ENCODE data around the gene DGKH. TPM values are rescaled to one million over a fixed set of nuclear protein-coding genes. Genes with fewer than 3 reads are reported as not detected.

The DGKH gene
- total and polyA plus RNA-seq, 2 donors (not counting 1 experiment from before 2014, with no cell fraction given), result 0.06 to 0.67 TPM

- H2AFZ ChIP-seq (ENCODE audit: insufficient read depth, low read depth, low read length, poor library complexity, severe bottlenecking), result no peak overlapping the region
- intact Hi-C loops (cut with micrococcal nuclease), result no loop called here
- no peak for TF ChIP-seq CTCF (IDR thresholded peaks at IDR 0.05)
- no peak for TF ChIP-seq EZH2 (IDR thresholded peaks at IDR 0.05; ENCODE audit: borderline replicate concordance, insufficient read depth, low read depth, low read length, poor library complexity, severe bottlenecking)
- Mint-ChIP-seq H3K4me3 (no peak overlapping the region), H3K27me3 (peaks cover 4% of the 10 kb centered on the region), H3K4me1 (no peaks in the 10 kb centered on the region), H3K27ac (no peak overlapping the region), H3K9me3 (ENCODE audit: insufficient read depth) (no peaks in the 10 kb centered on the region)
- POLR2A ChIA-PET, result no interaction called here
- no peak overlapping the region for H3K9ac ChIP-seq (ENCODE audit: low read length)
- ATAC-seq (ENCODE audit: low read depth) (no peak), DNase-seq (no peak)
- no peak overlapping the region for H3K4me3 ChIP-seq (ENCODE audit: control extremely low read depth in 1 of 5, extremely low read depth in 1 of 5, insufficient read depth in 1 of 5, low read depth in 2 of 5, low read length in 4 of 5)
- no peaks in the 10 kb centered on the region for H4K20me1 ChIP-seq (ENCODE audit: control insufficient read depth, insufficient read depth, low read length, poor library complexity, severe bottlenecking)
- no peaks in the 10 kb centered on the region for H3K9me3 ChIP-seq (ENCODE audit: control extremely low read depth in 1 of 3, control insufficient read depth in 2 of 3, insufficient read depth in 1 of 3, low read length in 2 of 3)
- no peak overlapping the region for H3K4me2 ChIP-seq (replicated peaks; ENCODE audit: low read depth, low read length, poor library complexity, severe bottlenecking)
- CTCF ChIA-PET, result no interaction called here
- H3K36me3 ChIP-seq (replicated peaks in 1 of 2; ENCODE audit: control extremely low read depth in 1 of 2, control insufficient read depth in 1 of 2, extremely low read depth in 1 of 2, insufficient read depth in 2 of 2, low read length in 1 of 2), result no peaks in the 10 kb centered on the region
- no peaks in the 10 kb centered on the region for H3K79me2 ChIP-seq (ENCODE audit: control insufficient read depth, insufficient read depth, low read length)
- no peak overlapping the region for H3K27ac ChIP-seq (ENCODE audit: low read length in 2 of 2)
- WGBS (ENCODE audit: insufficient coverage), result 91% methylated on average over 5 of the region's 8 CpGs
- no peaks in the 10 kb centered on the region for H3K4me1 ChIP-seq (ENCODE audit: control insufficient read depth in 2 of 2, insufficient read depth in 2 of 2, low read length in 2 of 2)
- H3K27me3 ChIP-seq (replicated peaks in 1 of 4; ENCODE audit: control extremely low read depth in 1 of 4, control insufficient read depth in 3 of 4, insufficient read depth in 4 of 4, low read length in 3 of 4), result no peaks in the 10 kb centered on the region
These were observed 198.1 kb downstream of the DGKH start for GRCh38 chr13:42246541-42246940.

GRCh38 chr13:42247883-42248282 is 199.4 kb downstream of the DGKH start:
- no peak for ATAC-seq (ENCODE audit: low read depth)
- no peaks in the 10 kb centered on the region for H3K9me3 Mint-ChIP-seq (ENCODE audit: insufficient read depth)
- 100% methylated on average over 1 of the region's 2 CpGs for WGBS (ENCODE audit: insufficient coverage)
- Histone ChIP-seq H3K9me3 (ENCODE audit: control extremely low read depth in 1 of 3, control insufficient read depth in 2 of 3, insufficient read depth in 1 of 3, low read length in 2 of 3) (no peaks in the 10 kb centered on the region), H3K4me1 (ENCODE audit: control insufficient read depth in 2 of 2, insufficient read depth in 2 of 2, low read length in 2 of 2) (no peaks in the 10 kb centered on the region), H3K4me3 (ENCODE audit: control extremely low read depth in 1 of 5, extremely low read depth in 1 of 5, insufficient read depth in 1 of 5, low read depth in 2 of 5, low read length in 4 of 5) (no peak overlapping the region), H2AFZ (ENCODE audit: insufficient read depth, low read depth, low read length, poor library complexity, severe bottlenecking) (no peak overlapping the region), H3K27me3 (replicated peaks in 1 of 4; ENCODE audit: control extremely low read depth in 1 of 4, control insufficient read depth in 3 of 4, insufficient read depth in 4 of 4, low read length in 3 of 4) (no peaks in the 10 kb centered on the region), H3K9ac (ENCODE audit: low read length) (no peak overlapping the region), H3K79me2 (ENCODE audit: control insufficient read depth, insufficient read depth, low read length) (no peaks in the 10 kb centered on the region), H3K4me2 (replicated peaks; ENCODE audit: low read depth, low read length, poor library complexity, severe bottlenecking) (no peak overlapping the region), H3K36me3 (replicated peaks in 1 of 2; ENCODE audit: control extremely low read depth in 1 of 2, control insufficient read depth in 1 of 2, extremely low read depth in 1 of 2, insufficient read depth in 2 of 2, low read length in 1 of 2) (no peaks in the 10 kb centered on the region), H4K20me1 (ENCODE audit: control insufficient read depth, insufficient read depth, low read length, poor library complexity, severe bottlenecking) (no peaks in the 10 kb centered on the region), H3K27ac (ENCODE audit: low read length in 2 of 2) (no peak overlapping the region)
- ChIA-PET CTCF (no interaction called here), POLR2A (no interaction called here)
- no peaks in the 10 kb centered on the region for H3K4me1 Mint-ChIP-seq
- H3K27ac Mint-ChIP-seq, result no peak overlapping the region
- no peak for DNase-seq
- H3K4me3 Mint-ChIP-seq, result no peak overlapping the region
- intact Hi-C loops (cut with micrococcal nuclease), result no loop called here
- peaks cover 4% of the 10 kb centered on the region for H3K27me3 Mint-ChIP-seq
- TF ChIP-seq EZH2 (IDR thresholded peaks at IDR 0.05; ENCODE audit: borderline replicate concordance, insufficient read depth, low read depth, low read length, poor library complexity, severe bottlenecking) (no peak), CTCF (IDR thresholded peaks at IDR 0.05) (no peak)

All from B cell (primary cell).